Stimulated activated CD8-positive, alpha-beta memory T cell treated with anti-CD3 and anti-CD28 coated beads, Interleukin-7, amount 100 ng/mL, for 24 hours (primary cell): Measurements from ENCODE around the gene CELA2A.
A peak's percentile ranks its signal among the peaks of the same experiment; 100 is the strongest.

Experiments
- DNase-seq: peaks from one replicate; pipeline ENCODE4 v3.0.0-alpha.2; 2020; ENCODE audit warnings: low read depth

The CELA2A gene

DNA sequence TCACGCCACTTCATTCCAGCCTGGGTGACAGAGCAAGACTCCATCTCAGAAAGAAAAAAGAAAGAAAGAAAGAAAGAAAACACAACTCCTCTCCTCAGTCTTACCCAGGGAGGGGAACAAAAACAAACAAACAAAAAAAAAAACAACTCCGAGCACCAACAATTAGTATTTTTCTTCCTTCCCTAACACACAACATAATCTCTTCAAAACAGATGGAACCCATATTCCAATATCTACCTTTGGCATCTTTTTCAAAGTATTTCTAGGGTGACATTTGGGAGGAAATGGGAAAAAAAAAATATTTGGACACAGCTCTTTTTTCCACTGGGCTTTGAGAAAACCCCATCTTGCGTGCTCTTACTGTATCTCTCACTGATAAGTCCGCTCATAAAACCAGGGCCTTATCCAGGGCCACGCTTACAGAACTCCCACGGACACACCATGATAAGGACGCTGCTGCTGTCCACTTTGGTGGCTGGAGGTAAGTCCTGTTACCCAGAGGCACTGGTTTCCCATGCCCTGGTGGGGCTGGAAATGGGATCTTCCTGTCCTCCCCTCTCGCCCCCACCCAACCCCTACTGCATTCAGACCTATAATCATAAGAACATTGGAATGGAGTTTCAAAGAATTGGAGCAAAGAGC, at the start of gene CELA2A:
CELA2A (plus strand) TSS at position 420 of the 642 bp plus-strand sequence; CDS start at position 442, 22 bp downstream.
- no peak for DNase-seq

DNA sequence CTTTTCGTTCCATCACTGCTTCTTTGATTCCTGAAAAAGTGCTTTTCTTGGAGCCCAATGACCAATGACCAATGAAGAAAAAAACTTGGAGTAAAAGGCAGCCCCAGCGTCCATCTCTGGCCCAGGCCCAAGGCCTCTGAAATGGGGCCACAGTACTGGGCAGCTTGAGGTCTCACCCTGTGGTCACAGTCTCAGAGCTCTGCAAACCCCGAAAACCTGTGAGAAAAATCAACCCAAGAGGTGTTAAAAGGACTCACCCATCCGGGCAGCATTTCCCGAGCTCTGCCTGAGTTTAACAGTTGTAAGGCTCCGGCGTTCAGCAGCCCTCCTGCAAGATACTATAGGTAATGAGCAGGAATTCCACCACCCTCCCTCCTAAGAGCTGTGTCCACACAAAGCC, 49.0 kb upstream of the CELA2A start:
- no peak for DNase-seq

DNA sequence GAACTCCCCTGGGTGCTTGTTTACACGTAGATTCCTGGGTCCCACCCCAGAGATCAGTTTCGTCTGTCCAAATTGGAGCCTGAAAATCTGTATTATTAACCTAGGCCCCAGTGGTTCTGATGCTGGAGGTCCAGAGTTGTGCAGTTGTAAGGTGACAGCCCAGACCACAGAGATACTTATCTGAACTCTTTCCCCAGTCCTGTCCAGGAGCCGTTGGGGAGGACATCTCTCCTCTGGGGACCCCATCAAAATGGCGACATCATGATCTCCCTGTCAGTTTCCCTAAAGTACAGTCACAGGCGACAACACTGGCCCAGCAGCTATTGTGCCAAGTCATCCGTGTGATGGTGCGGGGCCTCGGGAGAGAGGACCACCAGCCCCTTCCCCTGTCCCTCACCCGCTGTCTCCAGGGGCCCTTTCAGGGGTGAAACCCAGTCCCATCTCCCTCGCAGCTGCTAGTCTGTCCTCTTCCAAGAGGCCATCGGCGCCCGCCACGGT, 47.6 kb upstream of the CELA2A start:
- DNase-seq: no peak

DNA sequence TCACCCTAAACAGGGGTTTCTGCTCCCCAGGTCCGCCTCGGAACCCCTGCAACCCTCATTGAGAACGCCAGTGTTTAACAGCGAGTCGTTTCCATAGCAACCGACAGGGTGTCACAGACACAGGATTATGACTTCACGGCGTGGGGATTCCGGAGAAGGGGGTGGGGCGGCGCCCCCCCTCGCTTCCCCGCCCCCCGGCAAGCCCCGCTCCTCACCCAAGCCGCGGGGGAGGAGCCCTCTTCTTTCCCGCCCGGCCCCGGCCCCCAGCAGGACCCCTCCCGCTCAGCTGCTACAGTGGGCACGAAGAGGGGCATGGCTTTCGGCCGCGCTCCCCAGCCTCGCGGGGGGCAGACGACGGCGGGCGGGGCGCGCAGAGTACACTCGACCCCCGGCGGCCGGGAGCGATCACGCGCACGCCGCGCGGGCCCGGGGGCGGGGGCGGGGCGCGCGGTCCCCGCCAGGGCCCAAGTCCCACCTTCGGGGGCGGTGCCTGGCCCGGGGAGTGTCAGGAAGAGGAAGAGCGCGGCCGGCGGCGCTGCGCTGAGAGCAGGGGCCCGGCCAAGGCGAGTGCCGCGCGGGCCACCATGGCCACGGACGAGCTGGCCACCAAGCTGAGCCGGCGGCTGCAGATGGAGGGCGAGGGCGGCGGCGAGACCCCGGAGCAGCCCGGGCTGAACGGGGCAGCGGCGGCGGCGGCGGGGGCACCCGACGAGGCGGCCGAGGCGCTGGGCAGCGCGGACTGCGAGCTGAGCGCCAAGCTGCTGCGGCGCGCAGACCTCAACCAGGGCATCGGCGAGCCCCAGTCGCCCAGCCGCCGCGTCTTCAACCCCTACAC, 46.9 kb upstream of the CELA2A start, which contains the start of gene EFHD2:
EFHD2 (plus strand) TSS at position 501 of the 835 bp plus-strand sequence; CDS start at position 585, 84 bp downstream.
- DNase-seq: peak; percentile 72

DNA sequence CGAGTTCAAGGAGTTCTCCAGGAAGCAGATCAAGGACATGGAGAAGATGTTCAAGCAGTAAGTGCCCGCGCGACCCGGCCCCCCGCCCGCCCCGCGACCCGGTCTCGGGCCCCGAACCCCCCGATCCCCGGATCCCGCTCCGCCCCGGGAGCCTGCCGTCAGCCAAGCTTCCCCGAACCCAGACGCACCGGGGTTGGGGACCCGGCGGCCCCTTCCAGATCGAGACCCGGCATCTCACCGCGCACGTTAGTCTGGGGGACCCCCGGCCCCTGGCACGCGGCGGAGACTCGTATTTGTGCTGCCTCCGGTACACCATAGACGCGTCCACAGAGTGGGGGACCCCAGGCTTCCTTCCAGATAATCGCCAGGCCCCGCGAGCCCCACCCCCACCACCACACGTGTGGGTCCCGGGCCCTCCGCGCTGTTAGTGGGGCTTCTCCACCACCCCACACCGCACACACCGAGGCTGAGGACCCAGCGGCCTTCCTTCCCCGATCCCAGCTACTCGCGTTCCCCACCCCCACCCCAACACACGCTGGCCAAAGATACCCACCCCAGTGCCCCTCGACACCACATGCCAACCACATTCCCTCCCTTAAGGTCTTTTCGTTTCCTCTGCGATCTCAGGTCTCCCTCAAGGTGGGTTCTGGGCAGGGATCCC, 46.2 kb upstream of the CELA2A start:
- no peak for DNase-seq

DNA sequence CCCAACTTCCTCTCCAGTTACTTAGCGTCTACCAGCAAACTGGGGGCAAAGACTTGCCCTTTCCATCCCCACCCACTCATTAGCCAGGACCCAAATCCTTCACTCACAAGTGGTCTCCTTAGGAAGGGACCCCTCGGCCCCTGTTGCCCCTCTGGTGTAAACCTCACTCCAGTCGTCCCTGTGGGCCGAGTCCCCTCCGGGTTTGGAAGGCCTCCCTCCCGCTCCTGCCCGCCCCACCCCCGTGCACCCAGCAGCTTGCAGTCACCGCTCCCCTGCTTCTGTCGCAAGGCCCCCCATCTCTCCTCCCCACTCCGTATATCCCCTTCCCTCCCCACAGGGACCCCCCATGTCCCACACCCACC, 45.7 kb upstream of the CELA2A start:
- DNase-seq: no peak

DNA sequence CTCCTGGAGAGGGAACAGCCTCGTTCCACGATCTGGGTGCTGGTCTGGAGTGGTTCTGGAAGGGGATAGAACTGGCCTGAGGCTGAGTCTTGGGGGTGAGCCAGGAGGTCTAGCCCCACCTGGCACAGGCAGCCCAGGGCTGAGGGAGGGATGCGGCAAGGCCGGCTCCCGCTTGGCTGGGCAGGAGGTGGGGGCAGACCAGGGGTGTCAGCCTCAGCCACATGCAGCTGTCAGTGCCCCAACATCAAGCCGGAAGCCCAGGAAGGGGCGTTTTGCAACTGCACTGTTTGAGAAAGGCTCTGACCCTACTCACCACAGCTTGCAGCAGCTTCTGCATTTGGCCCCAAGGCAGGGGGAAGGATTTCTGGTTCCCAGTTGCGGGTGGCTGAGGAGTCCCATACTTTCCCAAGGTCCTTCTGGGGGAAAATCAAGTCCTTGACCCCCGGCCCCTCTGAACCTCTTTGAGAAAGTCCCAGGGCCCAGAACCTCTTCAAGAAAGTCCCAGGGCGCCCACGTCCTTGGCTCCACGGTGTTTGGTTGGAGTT, 44.9 kb upstream of the CELA2A start:
- DNase-seq: no peak

DNA sequence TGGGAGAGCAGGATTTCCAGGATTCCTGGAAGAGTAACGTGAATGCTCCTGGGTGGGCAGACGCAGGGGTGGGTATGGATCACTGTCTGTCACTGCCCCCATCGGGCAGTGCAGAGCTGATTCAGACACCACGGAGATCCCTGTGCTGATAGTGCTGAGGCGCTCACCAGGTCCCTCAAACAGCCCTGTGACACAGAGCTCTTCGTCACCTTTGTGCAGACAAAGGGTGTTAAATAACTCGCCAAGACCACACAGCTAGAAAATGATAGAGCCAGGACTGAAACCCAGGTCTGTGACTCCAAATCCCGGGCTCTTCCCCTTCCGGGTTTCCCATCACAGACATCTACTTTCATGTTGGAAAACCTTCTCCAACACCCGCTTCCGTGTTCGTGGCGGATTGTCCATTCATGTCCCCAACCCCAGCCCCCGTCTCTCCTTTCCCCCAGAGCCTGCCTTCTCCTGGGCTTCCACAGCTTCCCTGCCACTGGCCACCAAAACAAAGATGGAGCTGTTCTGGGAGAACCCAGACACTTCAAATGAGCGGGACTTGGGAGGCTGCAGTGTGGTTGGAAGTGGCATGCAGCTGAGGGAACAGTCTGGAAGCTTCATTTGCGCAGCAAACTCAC, 44.2 kb upstream of the CELA2A start:
- DNase-seq: no peak

DNA sequence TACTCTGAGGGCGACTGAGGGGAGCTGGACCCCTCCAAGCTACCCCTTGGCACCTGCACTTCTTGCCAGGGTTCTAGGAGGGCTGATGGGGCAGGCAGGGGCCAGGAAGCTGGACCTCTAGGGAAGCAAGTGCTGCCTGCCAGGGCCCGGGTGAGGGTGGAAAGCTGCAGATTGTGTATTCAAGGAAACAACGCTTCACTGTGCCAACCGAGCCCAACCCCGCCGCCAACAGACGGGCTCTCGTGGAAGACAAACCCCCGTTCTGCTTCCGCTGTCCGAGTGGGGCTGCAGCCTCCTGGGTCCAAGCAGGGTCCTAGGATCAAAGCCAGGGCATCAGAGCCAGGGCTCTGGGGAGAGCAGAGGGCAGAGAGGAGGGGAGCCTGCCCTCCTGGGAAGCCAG, 43.7 kb upstream of the CELA2A start:
- no peak for DNase-seq

DNA sequence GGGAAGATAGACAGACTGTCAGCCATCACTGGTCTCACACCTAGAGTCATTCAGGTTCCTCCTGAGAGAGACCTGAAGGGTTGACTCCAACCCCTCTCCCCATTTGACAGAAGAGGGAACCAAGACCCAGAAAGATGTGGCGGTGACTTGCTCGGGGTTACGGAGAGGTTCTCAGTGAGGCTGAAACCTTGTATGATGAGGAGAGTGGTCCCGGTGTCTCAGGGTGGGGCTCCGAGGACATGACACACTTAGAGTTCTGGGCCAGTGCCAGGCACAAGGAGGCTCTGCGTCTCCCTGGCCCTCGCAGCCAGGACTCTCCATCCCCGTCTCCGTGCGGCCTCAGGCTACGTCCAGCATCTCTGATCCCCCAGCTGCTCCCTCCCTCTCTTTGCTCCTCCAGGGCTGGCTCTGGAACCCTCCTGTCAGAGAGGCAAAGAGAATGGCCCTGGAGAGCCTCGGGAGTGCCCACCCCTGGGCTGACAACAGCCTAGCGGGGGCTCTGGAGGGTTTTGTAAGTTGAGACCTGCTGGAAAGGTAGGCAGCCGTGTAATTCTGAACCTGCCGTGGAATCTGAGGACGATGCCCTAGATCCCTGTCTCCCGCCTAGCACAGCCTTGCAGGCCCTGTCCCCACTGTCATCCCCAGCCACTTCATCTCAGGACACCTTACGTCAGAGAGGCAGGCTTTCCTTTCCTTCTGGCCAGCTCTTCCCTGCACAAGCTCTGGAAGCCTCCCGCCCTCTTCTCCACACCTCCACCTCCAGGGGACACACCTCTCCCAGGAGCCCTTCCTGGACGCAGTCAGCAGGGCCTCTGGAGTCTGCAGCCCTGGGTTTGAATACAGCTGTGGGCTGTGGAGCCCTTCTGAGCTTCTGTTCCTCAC, 42.7 kb upstream of the CELA2A start:
- DNase-seq: no peak

DNA sequence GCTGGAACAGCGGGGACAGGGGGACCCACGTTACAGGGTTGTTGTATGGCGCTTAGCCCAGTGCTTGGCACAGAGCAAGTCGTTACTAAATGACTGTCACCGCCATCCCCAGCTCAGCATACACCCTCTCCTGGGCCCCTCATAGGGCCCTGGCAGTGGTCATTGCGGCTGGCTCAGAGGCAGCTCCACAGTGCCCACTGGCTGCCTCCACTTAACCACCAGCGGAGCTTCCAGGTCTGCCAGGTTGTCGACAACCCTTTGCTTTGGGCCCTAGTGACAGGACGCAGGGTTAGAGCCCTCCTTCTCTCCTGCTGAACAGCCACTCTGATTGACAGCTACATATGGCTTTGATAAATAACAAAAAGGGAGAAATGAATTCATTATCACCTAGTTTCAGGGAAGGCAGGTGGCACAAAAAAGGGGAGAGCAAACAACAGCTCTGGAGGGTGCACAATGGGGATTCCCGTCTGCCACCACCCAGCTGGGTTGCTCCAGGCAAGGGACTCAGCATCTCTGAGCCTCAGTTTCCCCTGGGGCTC, 42.0 kb upstream of the CELA2A start:
- DNase-seq: no peak

DNA sequence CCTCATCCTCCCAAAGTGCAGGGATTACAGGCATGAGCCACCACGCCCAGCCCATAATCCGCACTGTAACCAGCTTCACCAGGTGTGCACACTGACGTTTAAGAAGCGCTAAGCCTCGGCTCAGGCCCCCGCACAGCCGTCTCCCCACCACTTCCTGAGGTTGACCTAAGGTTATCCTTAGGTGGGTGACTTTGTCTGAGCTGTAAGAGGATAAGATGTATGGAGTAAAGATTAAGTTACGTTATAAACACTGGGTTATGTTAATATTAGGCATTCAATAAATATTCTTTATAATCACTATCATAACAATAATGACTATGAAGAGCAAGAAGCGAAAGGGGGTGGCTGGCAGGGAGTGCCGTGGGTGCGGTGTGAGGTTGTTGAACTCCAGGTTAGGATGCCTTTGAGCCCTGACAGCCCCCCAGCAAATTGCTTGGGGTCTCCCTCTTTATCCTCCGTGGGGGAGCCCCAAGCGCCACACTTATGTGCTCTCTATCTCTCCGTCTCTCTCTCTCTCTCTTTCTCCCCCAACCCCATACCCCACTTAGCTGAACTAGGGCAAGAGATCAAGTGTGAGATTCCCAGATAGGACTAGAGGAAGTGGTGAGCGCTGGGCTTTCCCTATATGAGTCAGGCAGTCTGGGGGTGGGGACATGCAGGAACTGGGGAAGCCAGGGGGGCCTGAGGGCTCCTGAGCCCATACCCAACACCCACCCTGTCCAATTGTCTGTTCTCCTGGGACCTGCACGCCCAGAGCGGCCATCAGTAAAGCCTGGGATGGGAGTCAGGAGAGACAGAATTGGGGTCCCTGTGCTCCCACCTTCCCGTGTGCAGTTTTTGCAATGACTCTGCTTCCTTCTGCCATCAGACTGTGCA, 39.2 kb upstream of the CELA2A start:
- no peak for DNase-seq

DNA sequence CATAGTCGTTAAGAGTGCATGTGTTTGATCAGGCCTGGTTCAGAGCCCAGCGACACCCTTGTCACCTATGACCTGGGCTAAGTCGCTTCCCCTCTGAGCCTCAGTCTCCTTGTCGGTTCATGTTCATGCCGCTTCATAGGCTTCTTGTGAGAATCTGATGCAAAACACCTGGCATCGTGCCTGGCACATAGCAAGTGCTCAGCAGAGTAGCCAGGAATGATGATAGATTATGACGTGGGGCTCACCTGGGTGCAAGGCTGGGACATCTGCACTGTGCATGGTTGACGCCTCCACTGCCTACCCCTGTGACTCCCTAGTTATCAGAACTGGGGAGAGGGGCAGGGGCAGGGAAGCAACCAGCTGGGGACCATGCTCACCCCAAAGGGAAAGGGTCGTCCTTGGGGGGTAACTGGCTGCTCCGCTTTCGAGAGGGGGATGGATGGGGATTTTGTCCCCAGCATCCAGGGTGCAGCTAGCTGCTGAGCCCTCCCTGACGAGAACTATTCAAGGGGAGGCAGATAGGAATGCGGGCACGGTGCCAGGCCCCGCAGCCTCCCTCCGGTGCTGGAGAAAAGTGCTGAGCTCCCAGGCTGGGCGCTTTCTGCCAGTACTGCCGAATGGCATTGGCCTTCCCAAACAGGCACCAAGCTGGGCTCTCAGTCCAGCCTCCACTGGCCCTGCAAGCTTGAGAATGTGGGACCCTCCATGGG, 37.6 kb upstream of the CELA2A start:
- no peak for DNase-seq

DNA sequence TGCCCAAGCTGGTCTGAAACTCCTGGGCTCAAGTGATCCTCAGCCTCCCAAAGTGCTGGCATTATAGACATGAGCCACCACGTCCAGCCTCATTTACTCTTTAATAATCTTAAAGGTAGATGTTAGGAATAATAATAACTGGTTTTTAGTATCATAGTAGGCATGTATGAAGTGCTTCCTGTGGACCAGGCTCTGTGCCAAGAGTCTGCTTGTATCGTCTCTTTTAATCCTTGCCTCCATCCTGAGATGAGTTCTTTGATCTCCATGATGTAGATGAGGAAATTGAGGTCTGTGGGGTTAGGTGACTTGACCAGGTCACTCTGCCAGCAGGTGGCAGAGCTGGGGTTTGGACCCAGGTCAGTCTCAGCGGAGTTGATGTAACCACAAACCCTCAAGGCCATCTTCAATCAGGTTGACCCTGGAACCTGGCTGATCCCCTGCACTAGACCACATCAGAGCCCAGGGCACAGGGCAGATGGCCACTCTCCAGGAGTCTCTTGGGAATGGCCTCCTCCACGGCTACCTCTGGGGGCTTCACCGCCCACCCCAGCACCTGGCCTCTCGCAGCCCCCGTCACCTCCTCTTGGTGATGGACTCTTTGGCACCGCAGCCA, 35.6 kb upstream of the CELA2A start:
- DNase-seq: no peak

DNA sequence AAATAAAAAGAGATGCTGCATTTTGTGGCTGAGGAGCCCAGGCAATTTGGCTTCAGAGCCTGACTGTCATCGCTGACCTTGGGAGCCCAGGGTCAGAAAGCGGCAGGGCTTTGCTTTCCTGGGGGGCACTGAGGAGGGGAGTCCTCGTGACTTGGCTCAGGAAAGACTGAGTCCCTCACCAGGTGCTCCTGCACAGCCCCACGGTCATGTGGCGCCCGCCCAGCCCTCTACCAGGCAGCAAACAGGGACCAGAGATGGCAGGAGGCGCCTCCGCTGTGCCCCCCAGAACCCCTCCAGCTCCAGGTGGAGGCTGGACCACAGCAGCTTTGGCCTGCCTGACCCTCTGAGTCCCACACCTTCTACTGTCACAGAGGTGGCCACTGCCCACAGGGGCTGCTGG, 33.7 kb upstream of the CELA2A start:
- no peak for DNase-seq

DNA sequence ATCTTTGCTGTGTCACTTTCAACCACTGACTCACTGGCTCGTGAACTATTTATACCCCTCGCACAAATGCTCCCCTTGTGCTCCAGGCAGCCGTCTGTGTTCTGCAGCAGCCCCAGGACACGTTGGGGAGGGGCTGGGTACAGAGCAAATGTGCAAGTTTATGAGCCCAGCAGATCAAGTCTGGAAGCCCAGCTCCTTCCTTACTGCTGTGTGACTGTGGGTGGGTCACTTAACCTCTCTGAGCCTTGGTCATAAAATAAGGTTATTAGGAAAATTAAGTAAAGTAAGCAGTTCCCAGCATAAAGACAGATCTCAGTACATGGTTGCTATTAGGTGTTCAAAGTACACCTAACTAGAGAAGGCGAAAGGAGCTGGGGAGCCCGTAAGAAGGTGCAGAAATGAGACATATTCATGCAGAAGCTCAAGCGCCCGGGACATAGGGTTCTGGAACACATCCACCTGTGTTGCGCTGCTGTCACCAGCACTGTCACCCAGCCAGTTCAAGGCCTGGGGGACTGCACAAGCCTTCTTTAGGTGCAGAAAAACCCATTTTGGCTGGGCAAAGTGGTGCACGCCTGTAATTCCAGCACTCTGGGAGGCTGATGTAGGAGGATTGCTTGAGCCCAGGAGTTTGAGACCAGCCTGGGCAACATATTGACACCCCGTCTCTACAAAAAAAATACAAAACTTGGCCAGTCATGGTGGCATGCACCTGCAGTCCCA, 33.0 kb upstream of the CELA2A start:
- DNase-seq: no peak

DNA sequence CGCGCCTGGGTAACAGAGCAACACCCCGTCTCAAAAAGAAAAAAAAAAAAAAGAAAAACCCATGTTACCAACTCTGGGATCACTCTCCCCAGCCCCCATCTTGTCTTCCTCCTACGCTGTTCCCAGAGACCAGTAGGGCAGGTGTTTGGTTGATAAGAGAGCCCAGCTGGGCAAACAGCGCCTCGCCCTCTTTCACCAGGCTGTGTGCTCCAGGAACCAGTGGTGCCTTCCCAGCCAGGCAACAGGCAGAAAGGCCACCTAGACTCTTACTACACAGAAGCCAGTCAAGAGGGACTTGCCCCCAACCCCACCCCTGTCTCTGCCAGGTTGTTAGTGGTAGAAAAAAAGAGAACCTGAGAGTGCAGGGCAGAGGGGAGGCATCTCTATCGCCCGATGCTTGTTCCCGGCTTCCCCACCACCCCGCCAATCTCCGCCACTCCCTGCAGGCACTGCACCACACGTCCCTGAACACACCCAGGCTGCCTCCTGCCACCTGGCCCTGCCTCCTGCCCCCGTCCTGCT, 32.3 kb upstream of the CELA2A start:
- DNase-seq: no peak

DNA sequence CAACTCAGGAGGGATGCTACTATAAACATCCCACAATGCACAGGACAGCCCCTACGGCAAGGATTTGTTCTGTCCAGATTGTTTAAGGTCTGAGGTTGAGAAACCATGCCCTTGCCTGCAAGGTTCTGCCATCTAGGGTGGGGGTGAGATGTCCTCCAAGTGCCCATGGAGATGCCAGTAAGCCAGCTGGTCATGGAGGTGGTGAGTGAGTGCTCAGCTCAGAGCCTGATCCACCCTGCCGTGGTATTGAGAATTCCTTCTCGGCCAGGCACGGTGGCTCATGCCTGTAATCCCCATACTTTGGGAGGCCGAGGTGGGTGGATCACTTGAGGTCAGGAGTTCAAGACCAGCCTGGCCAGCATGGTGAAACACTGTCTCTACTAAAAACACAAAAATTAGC, 31.6 kb upstream of the CELA2A start:
- no peak for DNase-seq
